Measurements from ENCODE around the gene KIF5C. TPM values are rescaled to one million over a fixed set of nuclear protein-coding genes. Genes with fewer than 3 reads are reported as not detected.

Gene KIF5C
- total RNA-seq, 1 experiment from 2014 or later = 10.7 TPM

DNA sequence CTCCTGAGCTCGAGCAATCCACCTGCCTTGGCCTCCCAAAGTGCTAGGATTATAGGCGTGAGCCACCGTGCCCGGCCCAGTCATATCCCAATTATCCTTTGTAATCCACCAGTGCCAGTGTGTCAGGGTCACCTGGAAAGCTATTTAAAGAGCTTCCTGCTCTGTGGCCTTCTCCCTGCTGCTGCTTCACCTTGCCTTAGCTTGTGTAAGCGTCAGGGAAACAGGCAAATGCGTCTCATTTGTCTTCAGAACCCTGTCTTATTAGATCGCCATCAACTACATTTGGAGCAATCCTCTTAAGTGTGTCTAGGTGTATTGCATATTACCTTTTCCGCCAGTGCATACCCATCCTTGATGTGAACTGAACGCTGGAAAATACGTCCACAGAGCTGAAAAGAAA is 10.2 kb downstream of the KIF5C start:
- in situ Hi-C loops (cut with HindIII; ENCODE audit: low sequenced_read_pairs) = no loop called here
- DNase-seq (ENCODE audit: low spot score) = peak; percentile 81

DNA sequence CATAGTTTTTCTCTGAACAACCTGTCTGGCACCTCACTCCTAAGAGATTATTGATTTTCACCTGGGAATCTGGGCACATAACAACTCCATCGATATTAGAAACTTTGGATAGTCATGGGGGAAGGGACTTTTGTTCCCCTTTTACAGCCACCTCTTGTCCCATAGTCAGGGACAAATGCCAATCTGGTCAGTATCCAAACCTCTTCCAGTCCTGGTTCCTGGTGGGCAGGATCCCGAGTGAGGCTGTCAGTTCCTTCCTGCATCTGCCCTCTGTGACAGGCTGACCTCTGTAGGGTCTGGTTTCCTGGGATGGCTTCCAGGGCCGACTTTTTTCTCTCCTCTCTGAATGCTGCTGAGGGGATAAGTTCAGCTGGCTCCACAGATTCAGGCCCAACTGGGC is 11.0 kb downstream of the KIF5C start:
- in situ Hi-C loops (cut with HindIII; ENCODE audit: low sequenced_read_pairs) = no loop called here
- peak; percentile 68 for DNase-seq (ENCODE audit: low spot score)

- in situ Hi-C loops (cut with HindIII; ENCODE audit: low sequenced_read_pairs) = no loop called here
- peak; percentile 81 for DNase-seq (ENCODE audit: low spot score)
These were observed 12.4 kb downstream of the KIF5C start for GRCh38 chr2:148887350-148888002.

DNA sequence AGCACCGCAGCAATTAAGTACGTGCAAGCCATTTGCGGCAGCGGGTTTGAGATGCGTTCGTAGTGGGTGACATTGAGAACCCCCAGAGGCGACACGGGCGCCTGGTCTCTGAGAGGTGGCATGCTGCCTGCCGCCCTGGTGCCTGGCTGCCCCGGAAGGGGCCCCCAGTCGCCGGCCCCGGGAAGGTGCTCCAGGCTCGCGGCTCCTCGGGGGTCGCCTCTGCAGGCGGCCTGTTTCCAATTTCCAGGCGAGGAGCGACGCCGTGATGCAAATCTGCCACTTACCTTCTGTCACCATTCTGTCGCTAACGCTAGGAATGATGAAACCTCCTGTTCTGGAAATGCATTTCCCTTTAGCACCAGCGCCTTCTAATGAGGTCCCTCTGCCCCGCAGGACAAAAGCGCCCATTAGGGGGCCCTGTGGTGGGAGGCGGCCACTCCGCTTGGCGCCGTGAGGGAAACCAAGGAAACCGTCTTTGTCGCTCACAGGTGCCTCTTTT is 13.0 kb downstream of the KIF5C start:
- peak; percentile 74 for DNase-seq (ENCODE audit: low spot score)

DNA sequence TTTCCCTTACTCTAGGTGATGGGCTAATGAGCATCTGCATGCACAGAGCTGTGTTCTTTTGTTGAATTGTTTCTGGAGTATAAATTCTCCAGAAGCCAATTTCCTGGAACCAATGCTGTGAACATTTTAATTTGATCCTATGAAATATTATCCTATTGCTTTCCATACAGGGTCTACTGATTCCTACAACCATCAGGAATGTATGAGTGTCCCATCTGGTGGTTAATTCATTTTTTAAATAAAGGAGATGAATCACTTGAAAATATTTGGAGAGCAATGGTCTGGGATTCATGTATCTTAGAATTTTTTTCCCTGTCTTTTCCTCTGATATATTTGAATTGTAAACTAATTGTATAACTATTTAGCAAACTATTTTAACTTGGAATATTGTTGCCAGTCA is 14.0 kb downstream of the KIF5C start:
- DNase-seq (ENCODE audit: low spot score) = no peak
- in situ Hi-C loops (cut with HindIII; ENCODE audit: low sequenced_read_pairs) = no loop called here

More for the DNA sequence above, 13.0 kb downstream of the KIF5C start:
- in situ Hi-C loops (cut with HindIII; ENCODE audit: low sequenced_read_pairs) = no loop called here

GRCh38 chr2:148893906-148894305 is 18.9 kb downstream of the KIF5C start:
- no peak for DNase-seq (ENCODE audit: low spot score)
- in situ Hi-C loops (cut with HindIII; ENCODE audit: low sequenced_read_pairs) = no loop called here

GRCh38 chr2:148896136-148896535 is 21.1 kb downstream of the KIF5C start:
- no peak for DNase-seq (ENCODE audit: low spot score)
- in situ Hi-C loops (cut with HindIII; ENCODE audit: low sequenced_read_pairs) = no loop called here

- in situ Hi-C loops (cut with HindIII; ENCODE audit: low sequenced_read_pairs) = no loop called here
- no peak for DNase-seq (ENCODE audit: low spot score)
These were observed 24.8 kb downstream of the KIF5C start for GRCh38 chr2:148899638-148900318.

- no peak for DNase-seq (ENCODE audit: low spot score)
- in situ Hi-C loops (cut with HindIII; ENCODE audit: low sequenced_read_pairs) = no loop called here
These were observed 25.4 kb downstream of the KIF5C start for GRCh38 chr2:148900350-148900837.

GRCh38 chr2:148901142-148901541 is 26.1 kb downstream of the KIF5C start:
- in situ Hi-C loops (cut with HindIII; ENCODE audit: low sequenced_read_pairs) = no loop called here
- no peak for DNase-seq (ENCODE audit: low spot score)

GRCh38 chr2:148902798-148903197 is 27.8 kb downstream of the KIF5C start:
- in situ Hi-C loops (cut with HindIII; ENCODE audit: low sequenced_read_pairs) = no loop called here
- DNase-seq (ENCODE audit: low spot score) = no peak

DNA sequence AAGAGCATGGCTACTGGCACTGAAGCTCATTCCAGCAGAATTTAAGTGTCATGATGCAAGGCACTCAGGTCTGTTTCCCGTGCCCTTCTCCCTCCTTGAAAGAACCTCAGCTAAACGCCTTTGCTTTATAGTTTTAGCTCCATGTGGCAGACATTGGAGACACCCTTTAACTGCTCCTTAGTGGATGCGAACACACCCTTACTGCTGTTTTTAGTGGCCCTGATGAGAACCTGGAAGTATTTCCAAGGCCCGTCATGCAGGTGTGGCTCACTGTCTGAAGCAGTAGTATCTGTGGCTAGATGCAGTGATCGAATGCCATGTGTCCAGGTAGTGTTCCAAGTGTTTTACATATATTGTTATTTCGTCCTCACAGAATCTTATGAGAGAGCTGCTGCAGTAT is 28.3 kb downstream of the KIF5C start:
- no peak for DNase-seq (ENCODE audit: low spot score)
- in situ Hi-C loops (cut with HindIII; ENCODE audit: low sequenced_read_pairs) = no loop called here

DNA sequence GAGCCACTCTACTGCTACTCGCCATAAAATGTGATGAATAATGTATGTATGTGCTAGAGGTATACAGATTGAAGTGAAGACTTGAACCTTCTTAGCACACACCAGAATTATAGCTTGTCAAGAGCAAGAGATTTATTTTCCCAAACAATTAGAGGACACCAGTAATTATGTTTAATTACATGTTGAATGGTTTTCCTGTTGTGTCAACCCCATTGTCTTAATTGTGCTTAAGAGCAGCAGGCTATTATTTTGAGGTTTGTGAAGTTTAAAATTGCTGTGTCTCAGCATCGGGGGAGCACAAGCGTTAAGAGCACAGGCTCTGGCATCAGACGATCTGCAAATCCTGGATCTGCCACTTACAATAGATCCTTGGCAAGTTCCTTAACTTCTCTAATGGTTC is 29.0 kb downstream of the KIF5C start:
- in situ Hi-C loops (cut with HindIII; ENCODE audit: low sequenced_read_pairs) = no loop called here
- no peak for DNase-seq (ENCODE audit: low spot score)

- in situ Hi-C loops (cut with HindIII; ENCODE audit: low sequenced_read_pairs) = no loop called here
- DNase-seq (ENCODE audit: low spot score) = no peak
These were observed 31.1 kb downstream of the KIF5C start for GRCh38 chr2:148906124-148906523.

GRCh38 chr2:148907085-148907785 is 32.2 kb downstream of the KIF5C start:
- in situ Hi-C loops (cut with HindIII; ENCODE audit: low sequenced_read_pairs) = no loop called here
- DNase-seq (ENCODE audit: low spot score) = peak; percentile 76

- in situ Hi-C loops (cut with HindIII; ENCODE audit: low sequenced_read_pairs) = no loop called here
- DNase-seq (ENCODE audit: low spot score) = no peak
These were observed 34.1 kb downstream of the KIF5C start for GRCh38 chr2:148909114-148909513.

DNA sequence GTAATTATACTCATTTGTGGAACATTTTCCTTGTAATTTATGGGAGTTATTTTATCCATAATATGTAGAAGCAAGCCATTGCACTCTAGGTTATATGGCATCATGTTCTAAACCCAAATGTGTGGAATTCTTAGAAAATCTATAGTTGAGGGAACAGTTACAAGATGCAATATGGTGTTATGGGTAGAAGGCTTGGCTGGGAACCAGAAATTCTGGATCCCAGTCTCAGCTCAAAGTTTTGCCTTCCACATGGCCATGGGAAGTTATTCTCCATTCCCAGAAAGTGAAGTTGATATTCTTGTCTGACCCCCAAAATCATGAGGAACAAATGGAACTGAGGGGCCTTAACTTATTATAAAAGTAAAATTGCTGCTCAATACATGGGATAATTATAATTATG is 38.0 kb downstream of the KIF5C start:
- no peak for DNase-seq (ENCODE audit: low spot score)
- in situ Hi-C loops (cut with HindIII; ENCODE audit: low sequenced_read_pairs) = no loop called here

DNA sequence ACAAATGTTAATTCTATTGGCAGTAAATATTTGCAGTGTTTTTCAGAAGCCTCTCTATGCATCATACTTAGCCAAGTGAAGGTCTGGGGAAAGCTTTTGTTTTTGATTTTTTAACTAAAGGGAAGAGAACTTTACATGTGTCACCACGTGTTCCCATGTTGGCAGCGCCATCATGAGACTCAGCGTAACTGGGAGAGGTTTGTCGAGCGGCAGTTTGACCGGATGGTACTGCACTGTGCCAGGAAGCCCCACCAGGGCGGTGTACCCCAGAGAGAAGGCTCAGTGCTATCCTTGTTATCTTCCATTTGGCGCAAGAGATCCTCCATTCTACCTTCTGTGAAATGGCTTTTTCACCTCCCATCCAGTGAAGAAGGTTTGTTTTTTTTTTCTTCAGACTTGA is 38.5 kb downstream of the KIF5C start:
- no peak for DNase-seq (ENCODE audit: low spot score)
- in situ Hi-C loops (cut with HindIII; ENCODE audit: low sequenced_read_pairs) = no loop called here

DNA sequence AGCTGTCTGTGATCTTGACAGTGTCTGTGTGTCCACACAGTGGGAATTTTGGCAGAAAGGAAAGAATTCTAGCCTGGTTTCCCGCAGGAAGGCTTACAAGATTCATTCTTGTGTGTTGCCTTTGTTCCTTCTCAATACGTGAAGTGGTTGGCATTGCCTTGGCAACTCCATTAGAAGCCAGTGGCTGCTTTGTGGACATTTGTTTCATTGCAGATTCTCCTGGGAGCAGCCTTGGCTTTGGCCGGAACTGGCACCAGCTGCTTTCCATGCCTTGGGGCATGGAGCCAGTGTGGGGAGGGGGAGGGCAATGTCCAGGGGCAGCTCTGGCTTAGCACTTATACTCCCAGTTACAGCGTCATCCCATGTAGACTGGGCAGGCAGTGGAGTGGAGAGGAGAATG is 39.4 kb downstream of the KIF5C start:
- in situ Hi-C loops (cut with HindIII; ENCODE audit: low sequenced_read_pairs) = no loop called here
- DNase-seq (ENCODE audit: low spot score) = peak; percentile 76

DNA sequence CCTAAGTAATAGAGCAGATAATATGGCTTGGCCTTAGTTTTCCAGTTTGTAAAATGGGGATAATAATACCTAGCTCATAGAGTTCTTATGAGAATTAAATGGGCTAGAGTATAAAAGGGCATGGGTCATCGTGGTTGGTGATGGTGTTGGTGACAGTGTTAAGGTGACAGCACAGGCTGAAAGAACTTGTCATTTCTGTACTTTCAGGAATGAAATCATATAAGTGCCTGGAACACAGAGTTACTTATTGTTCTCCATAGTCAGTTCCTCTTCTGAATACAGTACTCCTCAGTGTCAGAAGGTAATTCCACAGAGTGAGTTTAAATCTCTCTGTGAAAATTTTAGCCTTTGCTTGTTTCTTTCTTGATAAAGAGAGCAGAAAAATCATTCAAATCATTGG is 42.4 kb downstream of the KIF5C start:
- in situ Hi-C loops (cut with HindIII; ENCODE audit: low sequenced_read_pairs) = no loop called here
- DNase-seq (ENCODE audit: low spot score) = no peak

Measured in G401 (cell line).